Measurements from ENCODE around the gene PELI3.
"Not testable (repeated sequence)": the region's sequence is repeated elsewhere in the genome, so short reads cannot be mapped to it uniquely, and the experiment has no call there.

PELI3 gene

DNA sequence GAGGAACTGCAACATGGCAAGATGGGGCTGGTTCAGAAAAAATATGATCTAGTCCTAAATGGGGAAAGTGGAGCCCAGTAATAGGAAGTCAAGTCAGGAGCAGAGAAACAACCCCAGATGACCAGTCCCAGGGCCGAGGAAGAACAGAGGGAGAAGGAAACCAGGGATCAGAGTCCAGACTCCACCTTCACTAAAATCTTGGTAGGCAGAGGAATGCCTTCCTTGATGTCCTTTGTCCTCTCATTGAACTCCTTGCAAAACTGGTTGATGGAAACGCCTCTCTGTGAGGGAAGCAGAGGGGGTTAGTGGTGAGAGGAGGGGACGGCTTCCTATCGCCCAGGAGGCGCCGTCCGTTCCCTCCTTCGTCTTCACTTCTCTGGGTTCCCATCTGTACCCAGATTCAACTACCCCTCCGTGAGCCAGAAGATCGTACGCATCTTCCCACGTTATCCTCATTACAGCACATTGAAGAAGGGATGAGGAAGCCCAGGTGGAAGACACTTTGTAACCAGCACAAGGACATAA is 28.7 kb upstream of the PELI3 start:
- DNase-seq (ENCODE audit: low read depth in 1 of 2, low spot score in 1 of 2) = peak in 1 of 2 experiments; percentile 6
- TF ChIP-seq, protein P1, sequence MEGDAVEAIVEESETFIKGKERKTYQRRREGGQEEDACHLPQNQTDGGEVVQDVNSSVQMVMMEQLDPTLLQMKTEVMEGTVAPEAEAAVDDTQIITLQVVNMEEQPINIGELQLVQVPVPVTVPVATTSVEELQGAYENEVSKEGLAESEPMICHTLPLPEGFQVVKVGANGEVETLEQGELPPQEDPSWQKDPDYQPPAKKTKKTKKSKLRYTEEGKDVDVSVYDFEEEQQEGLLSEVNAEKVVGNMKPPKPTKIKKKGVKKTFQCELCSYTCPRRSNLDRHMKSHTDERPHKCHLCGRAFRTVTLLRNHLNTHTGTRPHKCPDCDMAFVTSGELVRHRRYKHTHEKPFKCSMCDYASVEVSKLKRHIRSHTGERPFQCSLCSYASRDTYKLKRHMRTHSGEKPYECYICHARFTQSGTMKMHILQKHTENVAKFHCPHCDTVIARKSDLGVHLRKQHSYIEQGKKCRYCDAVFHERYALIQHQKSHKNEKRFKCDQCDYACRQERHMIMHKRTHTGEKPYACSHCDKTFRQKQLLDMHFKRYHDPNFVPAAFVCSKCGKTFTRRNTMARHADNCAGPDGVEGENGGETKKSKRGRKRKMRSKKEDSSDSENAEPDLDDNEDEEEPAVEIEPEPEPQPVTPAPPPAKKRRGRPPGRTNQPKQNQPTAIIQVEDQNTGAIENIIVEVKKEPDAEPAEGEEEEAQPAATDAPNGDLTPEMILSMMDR (IDR thresholded peaks at IDR 0.05; ENCODE audit: insufficient read depth, low read length) = no peak
- TF ChIP-seq SPI1 (IDR thresholded peaks at IDR 0.05; ENCODE audit: borderline replicate concordance, low read depth) (no peak), POLR2AphosphoS5 (IDR thresholded peaks at IDR 0.05; ENCODE audit: low read depth) (0 out of 2 replicates have a peak, but pooled peaks have one; percentile 1)
- H3K27me3 ChIP-seq (ENCODE audit: insufficient read depth, poor library complexity, severe bottlenecking) = no peaks in the 10 kb centered on the region
- H3K27ac ChIP-seq (replicated peaks) = peak overlapping the region; percentile 95
- H3K4me3 ChIP-seq (replicated peaks; ENCODE audit: insufficient read depth, low read length) = peak overlapping the region; percentile 57

DNA sequence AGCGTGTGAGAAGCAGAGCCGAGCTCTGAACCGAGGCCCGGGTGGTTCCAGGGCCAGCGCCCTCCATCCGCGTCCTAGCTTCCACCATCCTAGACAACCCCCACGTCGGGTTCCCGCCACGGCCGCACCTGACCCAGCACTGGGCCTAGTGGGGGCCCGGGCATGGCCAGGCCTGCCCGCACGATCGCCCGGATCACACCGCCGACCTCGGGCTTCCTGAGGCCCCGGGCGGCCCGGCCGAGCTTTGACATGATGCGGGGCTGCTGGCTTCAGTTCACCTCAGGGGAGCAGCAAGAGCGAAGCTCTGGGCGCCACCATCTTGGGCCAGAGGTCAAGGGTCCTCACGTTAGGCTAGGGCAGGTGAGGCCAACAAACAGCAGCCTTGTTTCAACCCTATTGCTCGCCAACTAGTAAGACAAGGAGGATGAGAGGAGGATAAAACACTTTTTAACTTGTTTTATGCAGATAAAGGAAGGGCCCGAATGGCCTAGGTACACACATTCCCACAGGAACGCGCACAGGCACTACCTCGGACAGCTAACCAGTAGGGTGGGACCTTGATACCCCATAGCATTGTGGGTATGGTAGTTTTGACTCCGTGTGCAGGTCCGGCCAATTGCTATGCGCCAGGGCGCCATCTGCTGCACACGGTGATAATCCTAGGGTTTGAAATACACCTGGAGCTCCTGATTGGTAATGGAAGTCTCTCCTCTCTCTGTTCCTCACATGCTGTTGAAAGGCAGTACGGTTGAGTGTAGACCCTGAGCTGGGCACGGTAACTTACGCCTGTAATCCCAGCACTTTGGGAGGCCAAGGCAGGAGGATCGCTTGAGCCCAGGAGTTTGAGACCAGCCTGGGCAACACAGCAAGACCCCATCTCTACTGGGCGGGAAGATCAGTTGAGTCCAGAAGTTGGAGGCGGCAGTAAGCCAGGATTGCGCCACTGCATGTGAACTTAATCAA is 27.9 kb upstream of the PELI3 start, which contains the start of gene MRPL11:
MRPL11 (minus strand) TSS at position 345 of the 963 bp plus-strand sequence; CDS start at position 251, 94 bp downstream.
- H3K4me3 ChIP-seq (replicated peaks; ENCODE audit: insufficient read depth, low read length) = peak within 1 kb of the TSS; percentile 57
- H3K27me3 ChIP-seq (ENCODE audit: insufficient read depth, poor library complexity, severe bottlenecking) = no peaks in the 10 kb centered on the region
- no peak; the same call in 1 of the 2 replicates for TF ChIP-seq POLR2AphosphoS5 (IDR thresholded peaks at IDR 0.05; ENCODE audit: low read depth)
- TF ChIP-seq, protein P1 (IDR thresholded peaks at IDR 0.05; ENCODE audit: insufficient read depth, low read length) = peak; percentile 75
- peak; percentile 89 to 93 for DNase-seq (ENCODE audit: low read depth in 1 of 2, low spot score in 1 of 2)
- peak within 1 kb of the TSS; percentile 95 for H3K27ac ChIP-seq (replicated peaks)

DNA sequence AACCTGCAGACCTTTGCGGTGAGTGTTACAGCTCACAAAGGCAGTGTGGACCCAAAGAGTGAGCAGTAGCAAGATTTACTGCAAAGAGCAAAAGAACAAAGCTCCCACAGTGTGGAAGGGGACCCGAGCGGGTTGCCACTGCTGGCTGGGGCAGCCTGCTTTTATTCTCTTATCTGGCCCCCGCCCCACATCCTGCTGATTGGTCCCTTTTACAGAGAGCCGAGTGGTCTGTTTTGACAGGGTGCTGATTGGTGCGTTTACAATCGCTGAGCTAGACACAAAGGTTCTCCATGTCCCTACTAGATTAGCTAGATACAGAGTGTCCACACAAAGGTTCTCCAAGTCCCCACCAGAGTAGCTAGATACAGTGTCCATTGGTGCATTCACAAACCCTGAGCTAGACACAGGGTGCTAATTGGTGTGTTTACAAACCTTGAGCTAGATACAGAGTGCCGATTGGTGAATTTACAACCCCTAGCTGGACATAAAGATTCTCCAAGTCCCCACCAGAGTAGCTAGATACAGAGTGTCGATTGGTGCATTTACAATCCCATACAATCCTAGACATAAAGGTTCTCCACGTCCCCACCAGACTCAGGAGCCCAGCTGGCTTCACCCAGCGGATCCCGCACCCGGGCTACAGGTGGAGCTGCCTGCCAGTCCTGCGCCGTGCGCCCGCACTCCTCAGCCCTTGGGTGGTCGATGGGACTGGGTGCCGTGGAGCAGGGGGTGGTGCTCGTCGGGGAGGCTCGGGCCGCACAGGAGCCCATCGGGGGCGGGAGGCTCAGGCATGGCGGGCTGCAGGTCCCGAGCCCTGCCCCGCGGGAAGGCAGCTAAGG is 26.4 kb upstream of the PELI3 start:
- not testable (repeated sequence) for H3K4me3 ChIP-seq (replicated peaks; ENCODE audit: insufficient read depth, low read length); DNase-seq (ENCODE audit: low read depth in 1 of 2, low spot score in 1 of 2); H3K27ac ChIP-seq (replicated peaks); H3K27me3 ChIP-seq (ENCODE audit: insufficient read depth, poor library complexity, severe bottlenecking)

DNA sequence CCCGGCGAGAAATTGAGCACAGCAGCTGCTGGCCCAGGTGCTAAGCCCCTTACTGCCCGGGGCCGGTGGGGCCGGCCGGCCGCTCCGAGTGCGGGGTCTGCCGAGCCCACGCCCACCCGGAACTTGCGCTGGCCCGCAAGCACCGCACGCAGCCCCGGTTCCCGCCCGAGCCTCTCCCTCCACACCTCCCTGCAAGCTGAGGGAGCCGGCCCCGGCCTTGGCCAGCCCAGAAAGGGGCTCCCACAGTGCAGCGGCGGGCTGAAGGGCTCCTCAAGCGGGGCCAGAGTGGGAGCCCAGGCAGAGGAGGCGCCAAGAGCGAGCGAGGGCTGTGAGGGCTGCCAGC is 25.8 kb upstream of the PELI3 start:
- H3K4me3 ChIP-seq (replicated peaks; ENCODE audit: insufficient read depth, low read length); H3K27me3 ChIP-seq (ENCODE audit: insufficient read depth, poor library complexity, severe bottlenecking); H3K27ac ChIP-seq (replicated peaks); DNase-seq (ENCODE audit: low read depth in 1 of 2, low spot score in 1 of 2): not testable (repeated sequence)

DNA sequence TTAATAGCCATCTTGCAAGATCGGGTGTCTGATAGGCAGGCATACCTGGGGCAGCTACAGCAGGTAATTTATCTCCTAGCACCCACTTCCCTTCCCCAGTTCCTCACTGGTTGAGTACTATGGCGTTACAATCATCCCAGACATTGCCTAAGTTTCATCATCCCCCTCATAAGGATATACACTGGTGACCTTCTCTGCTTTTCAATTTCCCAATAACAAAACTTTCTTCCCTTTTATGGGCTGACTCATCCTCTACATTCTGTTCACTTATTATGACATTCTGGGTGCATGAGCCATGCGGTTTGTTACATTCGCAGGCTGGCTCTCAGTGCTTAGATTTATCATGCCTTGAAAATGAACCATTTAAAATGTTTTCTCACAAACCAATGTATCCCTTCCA is 23.1 kb upstream of the PELI3 start:
- Histone ChIP-seq H3K27ac (replicated peaks) (peak overlapping the region; percentile 45), H3K27me3 (ENCODE audit: insufficient read depth, poor library complexity, severe bottlenecking) (no peaks in the 10 kb centered on the region), H3K4me3 (replicated peaks; ENCODE audit: insufficient read depth, low read length) (no peak overlapping the region)
- peak; percentile 81 to 93 for DNase-seq (ENCODE audit: low read depth in 1 of 2, low spot score in 1 of 2)
- no peak for TF ChIP-seq GABPA (IDR thresholded peaks at IDR 0.05; ENCODE audit: low read depth)
- TF ChIP-seq POLR2AphosphoS5 (IDR thresholded peaks at IDR 0.05; ENCODE audit: low read depth) = peak; percentile 61; the same call in 1 of the 2 replicates
- peak; percentile 92 for TF ChIP-seq SPI1 (IDR thresholded peaks at IDR 0.05; ENCODE audit: borderline replicate concordance, low read depth)
- TF ChIP-seq, protein P1 (IDR thresholded peaks at IDR 0.05; ENCODE audit: insufficient read depth, low read length) = no peak
- TF ChIP-seq, protein P2, sequence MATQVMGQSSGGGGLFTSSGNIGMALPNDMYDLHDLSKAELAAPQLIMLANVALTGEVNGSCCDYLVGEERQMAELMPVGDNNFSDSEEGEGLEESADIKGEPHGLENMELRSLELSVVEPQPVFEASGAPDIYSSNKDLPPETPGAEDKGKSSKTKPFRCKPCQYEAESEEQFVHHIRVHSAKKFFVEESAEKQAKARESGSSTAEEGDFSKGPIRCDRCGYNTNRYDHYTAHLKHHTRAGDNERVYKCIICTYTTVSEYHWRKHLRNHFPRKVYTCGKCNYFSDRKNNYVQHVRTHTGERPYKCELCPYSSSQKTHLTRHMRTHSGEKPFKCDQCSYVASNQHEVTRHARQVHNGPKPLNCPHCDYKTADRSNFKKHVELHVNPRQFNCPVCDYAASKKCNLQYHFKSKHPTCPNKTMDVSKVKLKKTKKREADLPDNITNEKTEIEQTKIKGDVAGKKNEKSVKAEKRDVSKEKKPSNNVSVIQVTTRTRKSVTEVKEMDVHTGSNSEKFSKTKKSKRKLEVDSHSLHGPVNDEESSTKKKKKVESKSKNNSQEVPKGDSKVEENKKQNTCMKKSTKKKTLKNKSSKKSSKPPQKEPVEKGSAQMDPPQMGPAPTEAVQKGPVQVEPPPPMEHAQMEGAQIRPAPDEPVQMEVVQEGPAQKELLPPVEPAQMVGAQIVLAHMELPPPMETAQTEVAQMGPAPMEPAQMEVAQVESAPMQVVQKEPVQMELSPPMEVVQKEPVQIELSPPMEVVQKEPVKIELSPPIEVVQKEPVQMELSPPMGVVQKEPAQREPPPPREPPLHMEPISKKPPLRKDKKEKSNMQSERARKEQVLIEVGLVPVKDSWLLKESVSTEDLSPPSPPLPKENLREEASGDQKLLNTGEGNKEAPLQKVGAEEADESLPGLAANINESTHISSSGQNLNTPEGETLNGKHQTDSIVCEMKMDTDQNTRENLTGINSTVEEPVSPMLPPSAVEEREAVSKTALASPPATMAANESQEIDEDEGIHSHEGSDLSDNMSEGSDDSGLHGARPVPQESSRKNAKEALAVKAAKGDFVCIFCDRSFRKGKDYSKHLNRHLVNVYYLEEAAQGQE (IDR thresholded peaks at IDR 0.05; ENCODE audit: insufficient replicate concordance, low read depth) = no peak

All from HL-60 (cell line).